Adrenal gland (tissue), 5 donors: Measurements from ENCODE around the gene CXorf49B.
"Not testable (repeated sequence)": the region's sequence is repeated elsewhere in the genome, so short reads cannot be mapped to it uniquely, and the experiment has no call there.

ENCODE experiments used
- POLR2A ChIP-seq, 2 donors: fragments of 450-650 bp; IDR thresholded peaks; one replicate each; pipeline ENCODE4 v1.6.1; 2017; ENCODE audit warnings: antibody characterized with exemption in 2 of 2, mild to moderate bottlenecking in 2 of 2, moderate library complexity in 1 of 2
- TF ChIP-seq, protein P1 (sequence below), 6 experiments: fragments of 450-650 bp in 4 of 6; fragments of 200-600 bp in 2 of 6; sonication (generic) in 1 of 6; IDR thresholded peaks; 1 replicate in 5 of 6; 2 replicates in 1 of 6; pipeline versions ENCODE4 v1.5.1 to v1.8.0; 2016 to 2021; ENCODE audit warnings: antibody characterized with exemption in 6 of 6, mild to moderate bottlenecking in 2 of 6, moderate library complexity in 1 of 6
- donor health status: DM: no; HTN: no; CAD: no.

DNA sequence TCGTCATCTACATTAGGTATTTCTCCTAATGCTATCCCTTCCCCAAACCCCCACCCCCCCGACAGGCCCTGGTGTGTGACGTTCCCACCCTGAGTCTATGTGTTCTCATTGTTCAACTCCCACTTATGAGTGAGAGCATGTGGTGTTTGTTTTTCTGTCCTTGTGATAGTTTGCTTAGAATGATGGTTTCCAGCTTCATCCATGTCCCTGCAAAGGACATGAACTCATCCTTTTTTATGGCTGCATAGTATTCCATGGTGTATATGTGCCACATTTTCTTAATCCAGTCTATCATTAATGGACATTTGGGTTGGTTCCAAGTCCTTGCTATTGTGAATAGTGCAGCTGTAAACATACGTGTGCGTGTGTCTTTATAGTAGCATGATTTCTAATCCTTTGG lies 43.3 kb downstream of the CXorf49B start:
- TF ChIP-seq, protein P1, sequence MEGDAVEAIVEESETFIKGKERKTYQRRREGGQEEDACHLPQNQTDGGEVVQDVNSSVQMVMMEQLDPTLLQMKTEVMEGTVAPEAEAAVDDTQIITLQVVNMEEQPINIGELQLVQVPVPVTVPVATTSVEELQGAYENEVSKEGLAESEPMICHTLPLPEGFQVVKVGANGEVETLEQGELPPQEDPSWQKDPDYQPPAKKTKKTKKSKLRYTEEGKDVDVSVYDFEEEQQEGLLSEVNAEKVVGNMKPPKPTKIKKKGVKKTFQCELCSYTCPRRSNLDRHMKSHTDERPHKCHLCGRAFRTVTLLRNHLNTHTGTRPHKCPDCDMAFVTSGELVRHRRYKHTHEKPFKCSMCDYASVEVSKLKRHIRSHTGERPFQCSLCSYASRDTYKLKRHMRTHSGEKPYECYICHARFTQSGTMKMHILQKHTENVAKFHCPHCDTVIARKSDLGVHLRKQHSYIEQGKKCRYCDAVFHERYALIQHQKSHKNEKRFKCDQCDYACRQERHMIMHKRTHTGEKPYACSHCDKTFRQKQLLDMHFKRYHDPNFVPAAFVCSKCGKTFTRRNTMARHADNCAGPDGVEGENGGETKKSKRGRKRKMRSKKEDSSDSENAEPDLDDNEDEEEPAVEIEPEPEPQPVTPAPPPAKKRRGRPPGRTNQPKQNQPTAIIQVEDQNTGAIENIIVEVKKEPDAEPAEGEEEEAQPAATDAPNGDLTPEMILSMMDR (IDR thresholded peaks at IDR 0.05), result not testable (repeated sequence)
- TF ChIP-seq POLR2A (IDR thresholded peaks at IDR 0.05), result not testable (repeated sequence)
